Esophagus (tissue), 2 donors: Measurements from ENCODE around the gene MDFIC2. TPM values are rescaled to one million over a fixed set of nuclear protein-coding genes. Genes with fewer than 3 reads are reported as not detected.

Experiments used
- H3K27ac ChIP-seq, 2 donors: one replicate each; pipeline ENCODE4 v1.5.1; 2013; ENCODE audit warnings: low read depth in 2 of 2, mild to moderate bottlenecking in 2 of 2, inconsistent platforms in 1 of 2, low read length in 1 of 2, moderate library complexity in 1 of 2
- H3K27me3 ChIP-seq, 2 donors: one replicate each; pipeline ENCODE4 v1.6.1; 2013; ENCODE audit warnings: low read length in 2 of 2, control low read depth in 1 of 2, mild to moderate bottlenecking in 1 of 2; ENCODE audit not compliant: insufficient read depth in 2 of 2, control insufficient read depth in 1 of 2
- H3K36me3 ChIP-seq, 2 donors: one replicate each; pipeline ENCODE4 v1.6.1; 2013; ENCODE audit warnings: low read length in 1 of 2; ENCODE audit not compliant: control insufficient read depth in 2 of 2, insufficient read depth in 2 of 2
- H3K4me1 ChIP-seq, 2 donors: one replicate each; pipeline ENCODE4 v1.6.1; 2013; ENCODE audit warnings: low read length in 1 of 2; ENCODE audit not compliant: control insufficient read depth in 2 of 2, insufficient read depth in 2 of 2
- H3K4me3 ChIP-seq, 2 donors: one replicate each; pipeline ENCODE4 v1.5.1; 2013; ENCODE audit warnings: low read length in 2 of 2, mild to moderate bottlenecking in 2 of 2, low read depth in 1 of 2, moderate library complexity in 1 of 2
- H3K9me3 ChIP-seq, 2 donors: one replicate each; pipeline ENCODE4 v1.6.1; 2013; ENCODE audit warnings: mild to moderate bottlenecking in 2 of 2, low read depth in 1 of 2, low read length in 1 of 2, moderate library complexity in 1 of 2; ENCODE audit not compliant: control insufficient read depth in 2 of 2, insufficient read depth in 1 of 2
- WGBS, 2 donors: extraction: QIAGEN DNeasy Blood & Tissue Kit; methylation state at CpG; one replicate each; pipeline ENCODE4 v1.1.7; 2013; 5-methylcytosine and 5-hydroxymethylcytosine counted together
- polyA plus RNA-seq, 2 donors: library from polyadenylated mRNA; stranded (reverse); fragments of 200-250 nt; gene quantifications; one replicate each; pipeline ENCODE4 v1.2.3, GENCODE V29; 2013
- donor health status: healthy with polysubstance abuse.
- donor health status: Bipolar disorder and iron deficiency.

The MDFIC2 gene
- polyA plus RNA-seq, 2 donors, result not detected

GRCh38 chr3:70201975-70202374 lies 110.5 kb downstream of the MDFIC2 start:
- Histone ChIP-seq H3K4me3 (no peak overlapping the region), H3K9me3 (no peaks in the 10 kb centered on the region), H3K27ac (no peak overlapping the region), H3K27me3 (no peaks in the 10 kb centered on the region), H3K4me1 (no peaks in the 10 kb centered on the region), H3K36me3 (no peaks in the 10 kb centered on the region)

GRCh38 chr3:70189884-70190473 lies 122.5 kb downstream of the MDFIC2 start:
- H3K4me3 ChIP-seq, result no peak overlapping the region
- H3K36me3 ChIP-seq, result no peaks in the 10 kb centered on the region
- H3K9me3 ChIP-seq, result no peaks in the 10 kb centered on the region
- H3K27ac ChIP-seq, result no peak overlapping the region
- H3K4me1 ChIP-seq, result no peaks in the 10 kb centered on the region
- H3K27me3 ChIP-seq, result no peaks in the 10 kb centered on the region

GRCh38 chr3:70186221-70186620 lies 126.2 kb downstream of the MDFIC2 start:
- Histone ChIP-seq H3K27me3 (no peaks in the 10 kb centered on the region), H3K4me3 (no peak overlapping the region), H3K9me3 (no peaks in the 10 kb centered on the region), H3K4me1 (no peaks in the 10 kb centered on the region), H3K36me3 (no peaks in the 10 kb centered on the region), H3K27ac (no peak overlapping the region)
- WGBS, 2 donors, result 95 to 96% methylated on average over 2 of the region's 2 CpGs

GRCh38 chr3:70185661-70186060 lies 126.8 kb downstream of the MDFIC2 start:
- no peak overlapping the region for H3K27ac ChIP-seq
- no peaks in the 10 kb centered on the region for H3K4me1 ChIP-seq
- no peaks in the 10 kb centered on the region for H3K9me3 ChIP-seq
- no peaks in the 10 kb centered on the region for H3K36me3 ChIP-seq
- no peaks in the 10 kb centered on the region for H3K27me3 ChIP-seq
- WGBS, 2 donors, result 75 to 91% methylated on average over 1 of the region's 1 CpG
- H3K4me3 ChIP-seq, result no peak overlapping the region

- Histone ChIP-seq H3K4me1 (no peaks in the 10 kb centered on the region), H3K36me3 (no peaks in the 10 kb centered on the region), H3K27me3 (no peaks in the 10 kb centered on the region), H3K9me3 (no peaks in the 10 kb centered on the region), H3K27ac (no peak overlapping the region), H3K4me3 (no peak overlapping the region)
- 81 to 85% methylated on average over 8 of the region's 8 CpGs for WGBS, 2 donors
Observed at GRCh38 chr3:70183781-70184504, 128.5 kb downstream of the MDFIC2 start.

GRCh38 chr3:70182166-70182565 lies 130.3 kb downstream of the MDFIC2 start:
- Histone ChIP-seq H3K4me3 (no peak overlapping the region), H3K27ac (no peak overlapping the region), H3K4me1 (no peaks in the 10 kb centered on the region), H3K9me3 (no peaks in the 10 kb centered on the region), H3K36me3 (no peaks in the 10 kb centered on the region), H3K27me3 (no peaks in the 10 kb centered on the region)
- WGBS, 2 donors, result 39 to 52% methylated on average over 12 of the region's 12 CpGs

GRCh38 chr3:70180664-70181063 lies 131.8 kb downstream of the MDFIC2 start:
- Histone ChIP-seq H3K27ac (no peak overlapping the region), H3K4me1 (no peaks in the 10 kb centered on the region), H3K9me3 (no peaks in the 10 kb centered on the region), H3K4me3 (no peak overlapping the region), H3K27me3 (no peaks in the 10 kb centered on the region), H3K36me3 (no peaks in the 10 kb centered on the region)
- WGBS, 2 donors, result 87 to 88% methylated on average over 6 of the region's 6 CpGs

- Histone ChIP-seq H3K4me1 (no peaks in the 10 kb centered on the region), H3K27ac (no peak overlapping the region), H3K9me3 (no peaks in the 10 kb centered on the region), H3K36me3 (no peaks in the 10 kb centered on the region), H3K27me3 (no peaks in the 10 kb centered on the region), H3K4me3 (no peak overlapping the region)
- 79 to 81% methylated on average over 3 of the region's 3 CpGs for WGBS, 2 donors
Observed at GRCh38 chr3:70179111-70179510, 133.3 kb downstream of the MDFIC2 start.

- no peaks in the 10 kb centered on the region for H3K27me3 ChIP-seq
- WGBS, 2 donors, result 70 to 73% methylated on average over 8 of the region's 8 CpGs
- H3K9me3 ChIP-seq, result no peaks in the 10 kb centered on the region
- H3K27ac ChIP-seq, result no peak overlapping the region
- H3K36me3 ChIP-seq, result no peaks in the 10 kb centered on the region
- no peak overlapping the region for H3K4me3 ChIP-seq
- H3K4me1 ChIP-seq, result no peaks in the 10 kb centered on the region
Observed at GRCh38 chr3:70177881-70178645, 134.4 kb downstream of the MDFIC2 start.
